BLaER1 treated with 17β-estradiol and CSF1 and Interleukin-3, amounts not matched to agents 10 nM and 100 nM (cell line): Measurements from ENCODE around the gene CALML6.

ENCODE experiments used
- H3K27ac ChIP-seq, 11 experiments: shearing (Covaris generic); formaldehyde crosslinking; 2 replicates each; pipeline ENCODE4 v1.8.1; 2022
- H3K27me3 ChIP-seq, 11 experiments: shearing (Covaris generic); formaldehyde crosslinking; 2 replicates each; pipeline ENCODE4 v1.8.1; 2022
- H3K36me3 ChIP-seq, 11 experiments: shearing (Covaris generic); formaldehyde crosslinking; 2 replicates each; pipeline ENCODE4 v1.8.1; 2022
- H3K4me1 ChIP-seq, 10 experiments: shearing (Covaris generic); formaldehyde crosslinking; 2 replicates each; pipeline ENCODE4 v1.8.1; 2022
- H3K4me2 ChIP-seq, 11 experiments: shearing (Covaris generic); formaldehyde crosslinking; 2 replicates each; pipeline ENCODE4 v1.8.1; 2022
- H3K4me3 ChIP-seq, 10 experiments: shearing (Covaris generic); formaldehyde crosslinking; 2 replicates each; pipeline ENCODE4 v1.8.1; 2022
- H3K9ac ChIP-seq, 11 experiments: shearing (Covaris generic); formaldehyde crosslinking; 2 replicates each; pipeline ENCODE4 v1.8.1; 2022
- H3K9me3 ChIP-seq, 11 experiments: shearing (Covaris generic); formaldehyde crosslinking; replicated peaks in 1 of 11; 2 replicates each; pipeline ENCODE4 v1.8.1; 2022
- H4K20me1 ChIP-seq, 11 experiments: shearing (Covaris generic); formaldehyde crosslinking; 2 replicates each; pipeline ENCODE4 v1.8.1; 2022
- Cebpa-rat ChIP-seq, 11 experiments: shearing (Covaris generic); IDR thresholded peaks; 2 replicates each; pipeline ENCODE4 v1.8.1; 2022

CALML6 gene

GRCh38 chr1:1919304-1920056 is 4.4 kb downstream of the CALML6 start:
- Histone ChIP-seq H3K9me3 (no peaks in the 10 kb centered on the region), H3K36me3 (no peaks in the 10 kb centered on the region), H3K4me1 (peaks cover 11 to 68% (median 55%) of the 10 kb centered on the region in 10 experiments), H3K4me2 (peak overlapping the region; percentile 92 to 100 (median 98)), H3K4me3 (peak overlapping the region; percentile 59 to 78 (median 66)), H4K20me1 (peaks cover 0 to 40% (median 0%) of the 10 kb centered on the region in 11 experiments; a peak in 7 of 22 replicates), H3K27me3 (peaks cover 0 to 8% (median 0%) of the 10 kb centered on the region in 11 experiments; a peak in 3 of 22 replicates), H3K27ac (peak overlapping the region in 8 of 11 experiments; percentile 13 to 60 (median 46); a peak in 12 of 22 replicates), H3K9ac (peak overlapping the region in 10 of 11 experiments; percentile 59 to 78 (median 72); a peak in 20 of 22 replicates)
- no peak for TF ChIP-seq Cebpa-rat (IDR thresholded peaks at IDR 0.05)

GRCh38 chr1:1920057-1920607 is 5.1 kb downstream of the CALML6 start:
- Histone ChIP-seq H4K20me1 (peaks cover 0 to 40% (median 0%) of the 10 kb centered on the region in 11 experiments; a peak in 7 of 22 replicates), H3K9me3 (no peaks in the 10 kb centered on the region), H3K4me3 (peak overlapping the region in 9 of 10 experiments; percentile 39 to 78 (median 59); a peak in 14 of 20 replicates), H3K36me3 (no peaks in the 10 kb centered on the region), H3K27ac (peak overlapping the region in 7 of 11 experiments; percentile 13 to 56 (median 42); a peak in 8 of 22 replicates), H3K9ac (peak overlapping the region in 7 of 11 experiments; percentile 19 to 68 (median 46); a peak in 9 of 22 replicates), H3K27me3 (peaks cover 0 to 11% (median 0%) of the 10 kb centered on the region in 11 experiments; a peak in 3 of 22 replicates), H3K4me2 (peak overlapping the region; percentile 83 to 99 (median 89)), H3K4me1 (peaks cover 11 to 71% (median 62%) of the 10 kb centered on the region in 10 experiments)
- TF ChIP-seq Cebpa-rat (IDR thresholded peaks at IDR 0.05) = no peak

GRCh38 chr1:1920608-1921458 is 5.8 kb downstream of the CALML6 start:
- Histone ChIP-seq H3K36me3 (no peaks in the 10 kb centered on the region), H3K4me1 (peaks cover 11 to 78% (median 69%) of the 10 kb centered on the region in 10 experiments), H3K4me2 (peak overlapping the region in 7 of 11 experiments; percentile 83 to 99 (median 87); a peak in 9 of 22 replicates), H3K9me3 (no peaks in the 10 kb centered on the region), H4K20me1 (peaks cover 0 to 43% (median 0%) of the 10 kb centered on the region in 11 experiments; a peak in 7 of 22 replicates), H3K4me3 (no peak overlapping the region), H3K27me3 (peaks cover 0 to 14% (median 0%) of the 10 kb centered on the region in 11 experiments; a peak in 3 of 22 replicates), H3K27ac (no peak overlapping the region), H3K9ac (no peak overlapping the region)
- TF ChIP-seq Cebpa-rat (IDR thresholded peaks at IDR 0.05) = no peak

GRCh38 chr1:1921459-1921862 is 6.4 kb downstream of the CALML6 start:
- no peak overlapping the region for H3K27ac ChIP-seq

GRCh38 chr1:1921901-1922701 is 7.0 kb downstream of the CALML6 start:
- no peak overlapping the region for H3K27ac ChIP-seq
- no peak for TF ChIP-seq Cebpa-rat (IDR thresholded peaks at IDR 0.05)
- H3K4me1 ChIP-seq = peaks cover 11 to 91% (median 81%) of the 10 kb centered on the region in 10 experiments
- H3K27me3 ChIP-seq = peaks cover 0 to 27% (median 0%) of the 10 kb centered on the region in 11 experiments; a peak in 10 of 22 replicates
- peaks cover 0 to 48% (median 0%) of the 10 kb centered on the region in 11 experiments; a peak in 7 of 22 replicates for H4K20me1 ChIP-seq
- H3K36me3 ChIP-seq = no peaks in the 10 kb centered on the region
- no peak overlapping the region for H3K4me3 ChIP-seq
- H3K9ac ChIP-seq = no peak overlapping the region
- no peaks in the 10 kb centered on the region for H3K9me3 ChIP-seq
- peak overlapping the region in 8 of 11 experiments; percentile 36 to 87 (median 64); a peak in 15 of 22 replicates for H3K4me2 ChIP-seq

More at GRCh38 chr1:1921459-1921862, 6.4 kb downstream of the CALML6 start:
- no peaks in the 10 kb centered on the region for H3K36me3 ChIP-seq
- peaks cover 11 to 84% (median 74%) of the 10 kb centered on the region in 10 experiments for H3K4me1 ChIP-seq
- peaks cover 0 to 48% (median 0%) of the 10 kb centered on the region in 11 experiments; a peak in 7 of 22 replicates for H4K20me1 ChIP-seq
- H3K9me3 ChIP-seq = no peaks in the 10 kb centered on the region
- no peak for TF ChIP-seq Cebpa-rat (IDR thresholded peaks at IDR 0.05)
- H3K4me2 ChIP-seq = peak overlapping the region in 5 of 11 experiments; percentile 57 to 87 (median 64); a peak in 8 of 22 replicates
- no peak overlapping the region for H3K4me3 ChIP-seq
- H3K9ac ChIP-seq = no peak overlapping the region
- H3K27me3 ChIP-seq = peaks cover 0 to 21% (median 0%) of the 10 kb centered on the region in 11 experiments; a peak in 3 of 22 replicates

GRCh38 chr1:1922702-1922955 is 7.6 kb downstream of the CALML6 start:
- H3K4me1 ChIP-seq = peaks cover 11 to 92% (median 85%) of the 10 kb centered on the region in 10 experiments
- H3K27ac ChIP-seq = peak overlapping the region in 1 of 11 experiments; percentile 42; a peak in 1 of 22 replicates
- peak overlapping the region in 8 of 11 experiments; percentile 36 to 87 (median 64); a peak in 14 of 22 replicates for H3K4me2 ChIP-seq
- peak overlapping the region in 3 of 11 experiments; percentile 27 to 48 (median 28); a peak in 1 of 22 replicates for H3K9ac ChIP-seq
- peaks cover 0 to 32% (median 3%) of the 10 kb centered on the region in 11 experiments; a peak in 11 of 22 replicates for H3K27me3 ChIP-seq
- H4K20me1 ChIP-seq = peaks cover 0 to 46% (median 0%) of the 10 kb centered on the region in 11 experiments; a peak in 7 of 22 replicates
- TF ChIP-seq Cebpa-rat (IDR thresholded peaks at IDR 0.05) = no peak
- H3K9me3 ChIP-seq = no peaks in the 10 kb centered on the region
- no peak overlapping the region for H3K4me3 ChIP-seq
- no peaks in the 10 kb centered on the region for H3K36me3 ChIP-seq

GRCh38 chr1:1922956-1923833 is 8.1 kb downstream of the CALML6 start:
- peak overlapping the region in 2 of 11 experiments; percentile 19 to 42; a peak in 2 of 22 replicates for H3K27ac ChIP-seq
- H3K4me1 ChIP-seq = peaks cover 7 to 92% (median 86%) of the 10 kb centered on the region in 10 experiments
- H3K36me3 ChIP-seq = no peaks in the 10 kb centered on the region
- no peak for TF ChIP-seq Cebpa-rat (IDR thresholded peaks at IDR 0.05)
- H3K9me3 ChIP-seq = no peaks in the 10 kb centered on the region
- H3K4me3 ChIP-seq = no peak overlapping the region
- peaks cover 0 to 46% (median 0%) of the 10 kb centered on the region in 11 experiments; a peak in 7 of 22 replicates for H4K20me1 ChIP-seq
- H3K9ac ChIP-seq = peak overlapping the region in 4 of 11 experiments; percentile 17 to 48 (median 28); a peak in 3 of 22 replicates
- H3K4me2 ChIP-seq = peak overlapping the region in 8 of 11 experiments; percentile 36 to 87 (median 64); a peak in 16 of 22 replicates
- H3K27me3 ChIP-seq = peaks cover 0 to 32% (median 6%) of the 10 kb centered on the region in 11 experiments; a peak in 11 of 22 replicates
